Neutrophil (primary cell): Measurements from ENCODE around the gene ULK1.

Source experiments
- H3K27ac ChIP-seq: fragments of 200-600 bp; sonication (generic); 2 replicates; pipeline ENCODE4 v1.5.1; 2016; ENCODE audit warnings: mild to moderate bottlenecking, moderate library complexity
- H3K27me3 ChIP-seq: fragments of 200-600 bp; sonication (generic); 2 replicates; pipeline ENCODE4 v1.6.0; 2016; ENCODE audit warnings: mild to moderate bottlenecking
- H3K36me3 ChIP-seq: fragments of 200-600 bp; sonication (generic); 2 replicates; pipeline ENCODE4 v1.5.1; 2017
- H3K4me1 ChIP-seq, 2 experiments: fragments of 200-600 bp in 1 of 2; sonication (generic) in 1 of 2; 1 replicate in 1 of 2; 2 replicates in 1 of 2; pipeline versions ENCODE4 v1.5.1 to v1.6.1; 2013 to 2016; ENCODE audit warnings: low read depth in 1 of 2, low read length in 1 of 2, mild to moderate bottlenecking in 1 of 2, moderate library complexity in 1 of 2; ENCODE audit not compliant: control insufficient read depth in 1 of 2, insufficient read depth in 1 of 2
- H3K4me3 ChIP-seq, 2 experiments: fragments of 200-600 bp in 1 of 2; sonication (generic) in 1 of 2; 1 replicate in 1 of 2; 2 replicates in 1 of 2; pipeline ENCODE4 v1.5.1; 2013 to 2016; ENCODE audit warnings: low read depth in 1 of 2, low read length in 1 of 2, mild to moderate bottlenecking in 1 of 2, moderate library complexity in 1 of 2
- H3K9me3 ChIP-seq: fragments of 200-600 bp; sonication (generic); 2 replicates; pipeline ENCODE4 v1.5.1; 2016
- TF ChIP-seq, protein P1 (sequence below): fragments of 200-600 bp; sonication (generic); IDR thresholded peaks from 2 replicates; pipeline ENCODE4 v1.5.1; 2016; ENCODE audit warnings: antibody characterized with exemption

The ULK1 gene

DNA sequence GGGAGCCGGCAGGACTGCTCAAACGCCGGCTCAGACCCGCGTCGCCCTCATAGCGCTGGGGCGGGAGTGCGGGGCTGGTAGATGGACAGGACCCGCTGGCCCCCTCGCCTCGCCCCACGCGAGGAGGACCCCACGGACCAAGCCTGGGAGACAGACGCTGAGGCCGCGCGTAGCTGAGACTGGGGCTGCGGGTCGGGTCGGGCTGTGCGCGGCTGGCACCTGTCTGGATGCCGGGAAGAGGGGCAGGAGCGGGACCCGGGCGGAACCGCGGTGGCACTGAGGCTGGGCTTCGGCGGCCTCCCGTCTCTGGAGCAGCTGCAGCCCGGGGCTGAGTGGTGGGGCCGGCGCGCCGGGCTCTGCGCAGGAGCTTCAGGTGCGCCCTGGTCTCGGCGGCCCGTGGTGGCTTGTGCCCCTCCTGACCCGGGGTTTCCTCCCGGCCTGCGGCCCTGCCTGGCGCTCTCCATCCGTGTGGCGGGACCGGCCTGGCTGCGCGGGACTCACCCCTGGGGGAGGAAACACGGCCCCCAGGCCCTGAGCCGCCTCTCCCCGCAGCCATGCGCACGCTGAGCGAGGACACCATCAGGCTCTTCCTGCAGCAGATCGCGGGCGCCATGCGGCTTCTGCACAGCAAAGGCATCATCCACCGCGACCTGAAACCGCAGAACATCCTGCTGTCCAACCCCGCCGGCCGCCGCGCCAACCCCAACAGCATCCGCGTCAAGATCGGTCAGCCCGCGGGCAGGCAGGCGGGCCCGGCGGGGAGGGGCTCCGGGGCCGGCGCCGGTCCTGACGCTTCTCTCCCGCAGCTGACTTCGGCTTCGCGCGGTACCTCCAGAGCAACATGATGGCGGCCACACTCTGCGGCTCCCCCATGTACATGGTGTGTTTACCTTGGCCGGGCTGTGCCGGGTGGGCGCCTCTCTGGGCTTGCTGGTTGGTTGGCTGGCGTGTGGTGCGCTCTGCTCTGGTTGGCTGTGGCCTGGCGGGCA lies 14.0 kb downstream of the ULK1 start:
- TF ChIP-seq, protein P1, sequence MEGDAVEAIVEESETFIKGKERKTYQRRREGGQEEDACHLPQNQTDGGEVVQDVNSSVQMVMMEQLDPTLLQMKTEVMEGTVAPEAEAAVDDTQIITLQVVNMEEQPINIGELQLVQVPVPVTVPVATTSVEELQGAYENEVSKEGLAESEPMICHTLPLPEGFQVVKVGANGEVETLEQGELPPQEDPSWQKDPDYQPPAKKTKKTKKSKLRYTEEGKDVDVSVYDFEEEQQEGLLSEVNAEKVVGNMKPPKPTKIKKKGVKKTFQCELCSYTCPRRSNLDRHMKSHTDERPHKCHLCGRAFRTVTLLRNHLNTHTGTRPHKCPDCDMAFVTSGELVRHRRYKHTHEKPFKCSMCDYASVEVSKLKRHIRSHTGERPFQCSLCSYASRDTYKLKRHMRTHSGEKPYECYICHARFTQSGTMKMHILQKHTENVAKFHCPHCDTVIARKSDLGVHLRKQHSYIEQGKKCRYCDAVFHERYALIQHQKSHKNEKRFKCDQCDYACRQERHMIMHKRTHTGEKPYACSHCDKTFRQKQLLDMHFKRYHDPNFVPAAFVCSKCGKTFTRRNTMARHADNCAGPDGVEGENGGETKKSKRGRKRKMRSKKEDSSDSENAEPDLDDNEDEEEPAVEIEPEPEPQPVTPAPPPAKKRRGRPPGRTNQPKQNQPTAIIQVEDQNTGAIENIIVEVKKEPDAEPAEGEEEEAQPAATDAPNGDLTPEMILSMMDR, result no peak
- Histone ChIP-seq H3K36me3 (peaks cover 98% of the 10 kb centered on the region), H3K4me3 (no peak overlapping the region), H3K4me1 (no peaks in the 10 kb centered on the region), H3K9me3 (no peaks in the 10 kb centered on the region), H3K27me3 (no peaks in the 10 kb centered on the region), H3K27ac (no peak overlapping the region)

DNA sequence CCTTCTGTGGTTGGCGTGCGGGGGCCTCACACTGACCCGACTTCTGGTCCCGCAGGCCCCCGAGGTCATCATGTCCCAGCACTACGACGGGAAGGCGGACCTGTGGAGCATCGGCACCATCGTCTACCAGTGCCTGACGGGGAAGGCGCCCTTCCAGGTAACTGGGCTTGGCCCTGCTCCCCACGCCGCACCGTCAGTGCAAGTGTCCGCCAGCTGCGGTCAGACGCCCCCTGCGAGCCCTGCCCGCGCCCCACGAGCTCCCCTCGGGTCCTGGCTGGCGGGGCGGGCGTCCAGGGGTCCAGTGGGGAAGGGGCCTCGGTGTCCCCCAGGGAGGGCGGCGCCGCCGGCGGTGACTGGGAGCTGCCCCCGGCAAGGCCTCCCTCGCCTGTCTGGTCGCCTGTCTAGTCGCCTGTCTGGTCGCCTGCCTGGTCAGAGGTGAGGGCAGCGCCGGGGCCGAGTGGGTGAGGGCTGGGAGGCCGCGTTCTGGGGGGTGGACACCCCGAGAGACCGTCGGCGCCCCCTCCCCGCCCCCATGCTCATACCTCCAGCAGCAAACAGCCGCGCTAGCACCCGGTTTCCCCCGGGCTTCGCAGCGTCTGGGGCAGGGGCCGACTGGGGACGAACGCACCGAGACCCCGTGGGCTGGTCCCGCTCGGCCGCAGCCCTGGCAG lies 14.8 kb downstream of the ULK1 start:
- Histone ChIP-seq H3K4me3 (no peak overlapping the region), H3K36me3 (peaks cover 98% of the 10 kb centered on the region), H3K4me1 (no peaks in the 10 kb centered on the region), H3K27me3 (no peaks in the 10 kb centered on the region), H3K9me3 (no peaks in the 10 kb centered on the region), H3K27ac (no peak overlapping the region)
- TF ChIP-seq, protein P1, result no peak

GRCh38 chr12:131909752-131910219 lies 15.4 kb downstream of the ULK1 start:
- H3K4me1 ChIP-seq, result no peaks in the 10 kb centered on the region
- H3K4me3 ChIP-seq, result no peak overlapping the region
- H3K27ac ChIP-seq, result no peak overlapping the region
- TF ChIP-seq, protein P1, result no peak
- H3K27me3 ChIP-seq, result no peaks in the 10 kb centered on the region
- H3K36me3 ChIP-seq, result peaks cover 98% of the 10 kb centered on the region
- H3K9me3 ChIP-seq, result no peaks in the 10 kb centered on the region

GRCh38 chr12:131910302-131911027 lies 16.0 kb downstream of the ULK1 start:
- Histone ChIP-seq H3K9me3 (no peaks in the 10 kb centered on the region), H3K27ac (no peak overlapping the region), H3K27me3 (no peaks in the 10 kb centered on the region), H3K36me3 (peaks cover 98% of the 10 kb centered on the region), H3K4me3 (no peak overlapping the region), H3K4me1 (no peaks in the 10 kb centered on the region)
- TF ChIP-seq, protein P1, result no peak

- no peak overlapping the region for H3K4me3 ChIP-seq
Measured at GRCh38 chr12:131911028-131911650, 16.7 kb downstream of the ULK1 start.

More at GRCh38 chr12:131911028-131911650, 16.7 kb downstream of the ULK1 start:
- no peak overlapping the region for H3K27ac ChIP-seq
- no peaks in the 10 kb centered on the region for H3K27me3 ChIP-seq
- H3K4me1 ChIP-seq, result no peaks in the 10 kb centered on the region
- TF ChIP-seq, protein P1, result no peak
- peaks cover 100% of the 10 kb centered on the region for H3K36me3 ChIP-seq
- H3K9me3 ChIP-seq, result no peaks in the 10 kb centered on the region
